ENCODE data around the gene ELOVL2. TPM values are rescaled to one million over a fixed set of nuclear protein-coding genes. Genes with fewer than 3 reads are reported as not detected.

Gene ELOVL2
- total and polyA plus RNA-seq, 4 donors: 0.16 to 2.8 (median 0.24) TPM

- no peak overlapping the region for H3K4me3 ChIP-seq
- H3K4me1 ChIP-seq (ENCODE audit: control insufficient read depth in 5 of 5, insufficient read depth in 5 of 5, low read length in 5 of 5): peaks cover 0 to 3% (median 0%) of the 10 kb centered on the region in 5 donors
- no peaks in the 10 kb centered on the region for H3K9me3 ChIP-seq (ENCODE audit: control insufficient read depth in 4 of 4, insufficient read depth in 3 of 4, low read length in 3 of 4)
- no peak for TF ChIP-seq CTCF (IDR thresholded peaks at IDR 0.05; ENCODE audit: control extremely low read depth, extremely low read depth)
- ATAC-seq (ENCODE audit: insufficient read depth, low FRiP score) (no peak), DNase-seq (no peak)
- H3K27me3 ChIP-seq (ENCODE audit: control insufficient read depth in 3 of 3, insufficient read depth in 3 of 3, low read length in 2 of 3): no peaks in the 10 kb centered on the region
- H3K36me3 ChIP-seq (ENCODE audit: control insufficient read depth in 4 of 4, insufficient read depth in 4 of 4, low read length in 4 of 4): no peaks in the 10 kb centered on the region
- no peak overlapping the region for H3K9ac ChIP-seq (ENCODE audit: insufficient read depth in 1 of 2, low read length in 2 of 2)
- no peak overlapping the region for H3K27ac ChIP-seq (ENCODE audit: low read depth in 1 of 2, low read length in 1 of 2)
Observed at GRCh38 chr6:10956776-10957175, 87.3 kb downstream of the ELOVL2 start.

- no peak overlapping the region for H3K4me3 ChIP-seq
- no peaks in the 10 kb centered on the region for H3K36me3 ChIP-seq (ENCODE audit: control insufficient read depth in 4 of 4, insufficient read depth in 4 of 4, low read length in 4 of 4)
- DNase-seq (peak; percentile 67 to 78 (median 73)), ATAC-seq (ENCODE audit: insufficient read depth, low FRiP score) (no peak)
- no peak overlapping the region for H3K9ac ChIP-seq (ENCODE audit: insufficient read depth in 1 of 2, low read length in 2 of 2)
- no peak overlapping the region for H3K27ac ChIP-seq (ENCODE audit: low read depth in 1 of 2, low read length in 1 of 2)
- peak; percentile 41 for TF ChIP-seq CTCF (IDR thresholded peaks at IDR 0.05; ENCODE audit: control extremely low read depth, extremely low read depth)
- 39 to 40% methylated on average over 15 of the region's 15 CpGs for WGBS, 2 donors
- H3K9me3 ChIP-seq (ENCODE audit: control insufficient read depth in 4 of 4, insufficient read depth in 3 of 4, low read length in 3 of 4): no peaks in the 10 kb centered on the region
- no peaks in the 10 kb centered on the region for H3K27me3 ChIP-seq (ENCODE audit: control insufficient read depth in 3 of 3, insufficient read depth in 3 of 3, low read length in 2 of 3)
- peaks cover 0 to 4% (median 0%) of the 10 kb centered on the region in 5 donors for H3K4me1 ChIP-seq (ENCODE audit: control insufficient read depth in 5 of 5, insufficient read depth in 5 of 5, low read length in 5 of 5)
Observed at GRCh38 chr6:10954590-10955010, 89.5 kb downstream of the ELOVL2 start.

- DNase-seq: peak; percentile 17 to 71 (median 69)
- Histone ChIP-seq H3K4me1 (ENCODE audit: control insufficient read depth in 5 of 5, insufficient read depth in 5 of 5, low read length in 5 of 5) (peaks cover 0 to 4% (median 0%) of the 10 kb centered on the region in 5 donors), H3K9ac (ENCODE audit: insufficient read depth in 1 of 2, low read length in 2 of 2) (no peak overlapping the region), H3K27ac (ENCODE audit: low read depth in 1 of 2, low read length in 1 of 2) (no peak overlapping the region), H3K36me3 (ENCODE audit: control insufficient read depth in 4 of 4, insufficient read depth in 4 of 4, low read length in 4 of 4) (no peaks in the 10 kb centered on the region), H3K27me3 (ENCODE audit: control insufficient read depth in 3 of 3, insufficient read depth in 3 of 3, low read length in 2 of 3) (no peaks in the 10 kb centered on the region), H3K4me3 (no peak overlapping the region), H3K9me3 (ENCODE audit: control insufficient read depth in 4 of 4, insufficient read depth in 3 of 4, low read length in 3 of 4) (peaks cover 0 to 2% (median 0%) of the 10 kb centered on the region in 4 donors)
- 48 to 53% methylated on average over 6 of the region's 6 CpGs for WGBS, 2 donors
- ATAC-seq (ENCODE audit: insufficient read depth, low FRiP score): no peak
- no peak for TF ChIP-seq CTCF (IDR thresholded peaks at IDR 0.05; ENCODE audit: control extremely low read depth, extremely low read depth)
Observed at GRCh38 chr6:10951675-10952282, 92.3 kb downstream of the ELOVL2 start.
